Activated CD8-positive, alpha-beta memory T cell treated with anti-CD3 and anti-CD28 coated beads, Interleukin-2, amount 10 ng/mL, durations not matched to agents 7 days and 5 days (primary cell): ENCODE measurements around the gene SERPINB10. TPM values are rescaled to one million over a fixed set of nuclear protein-coding genes. Genes with fewer than 3 reads are reported as not detected.

Source experiments
- ATAC-seq: fragments of 150-1000 bp; cut with Tn5 transposase; one replicate; pipeline ENCODE4 v1.10.0; 2021; ENCODE audit warnings: moderate library complexity
- CTCF ChIA-PET: fragments of 350-600 bp; sonication (Branson Sonifier 250); formaldehyde crosslinking; loops from one replicate; lab custom pipeline; 2021; ENCODE audit warnings: antibody characterized with exemption; lab: Charles Lee
- DNase-seq: peaks from one replicate; pipeline ENCODE4 v3.0.0-alpha.2; 2020
- H3K27ac Mint-ChIP-seq: one replicate; pipeline ENCODE4 v1.8.0; 2021; ENCODE audit warnings: mild to moderate bottlenecking, mixed read lengths
- H3K27me3 Mint-ChIP-seq: one replicate; pipeline ENCODE4 v1.8.0; 2021; ENCODE audit warnings: mixed read lengths
- H3K36me3 Mint-ChIP-seq: one replicate; pipeline ENCODE4 v1.8.0; 2021; ENCODE audit warnings: mild to moderate bottlenecking, mixed read lengths
- H3K4me1 Mint-ChIP-seq: one replicate; pipeline ENCODE4 v1.8.0; 2021; ENCODE audit warnings: mixed read lengths
- H3K4me3 Mint-ChIP-seq: one replicate; pipeline ENCODE4 v1.8.0; 2021; ENCODE audit warnings: mild to moderate bottlenecking, moderate library complexity, mixed read lengths
- H3K9me3 Mint-ChIP-seq: one replicate; pipeline ENCODE4 v1.8.0; 2022; ENCODE audit warnings: low read depth, mixed read lengths
- total RNA-seq, 2 experiments: library from RNA; stranded (reverse); gene quantifications; one replicate each; pipeline ENCODE4 v1.2.3, GENCODE V29; 2021

SERPINB10 gene
- under 1 TPM in 1 of 2 experiments, not detected in 1; 0.14 TPM for total RNA-seq

- H3K4me3 Mint-ChIP-seq = no peak within 1 kb of the TSS
- H3K9me3 Mint-ChIP-seq = no peaks in the 10 kb centered on the region
- H3K4me1 Mint-ChIP-seq = no peaks in the 10 kb centered on the region
- H3K27ac Mint-ChIP-seq = no peak within 1 kb of the TSS
- H3K27me3 Mint-ChIP-seq = peaks cover 18% of the 10 kb centered on the region
- ATAC-seq (no peak), DNase-seq (no peak)
- no peaks in the 10 kb centered on the region for H3K36me3 Mint-ChIP-seq
- CTCF ChIA-PET = no interaction called here
Measured at GRCh38 chr18:63907664-63908063, at the start of gene SERPINB10. Gene SERPINB10, plus strand, starts transcription at chr18:63907958. Its CDS starts 7,553 bp downstream, at chr18:63915511.

GRCh38 chr18:63858456-63858855 lies 49.3 kb upstream of the SERPINB10 start:
- CTCF ChIA-PET = interaction anchor here (0.8 kb wide), 1 partner anchor 331 kb away, joined by 3 read pairs; no protein-coding TSS in a partner anchor
- no peak for ATAC-seq

GRCh38 chr18:63859781-63860475 lies 47.8 kb upstream of the SERPINB10 start:
- Mint-ChIP-seq H3K4me3 (no peak overlapping the region), H3K27me3 (peaks cover 6% of the 10 kb centered on the region), H3K4me1 (no peaks in the 10 kb centered on the region), H3K27ac (no peak overlapping the region), H3K9me3 (no peaks in the 10 kb centered on the region), H3K36me3 (no peaks in the 10 kb centered on the region)
- DNase-seq (no peak), ATAC-seq (no peak)
- CTCF ChIA-PET = interaction anchor here (0.6 kb wide), 1 partner anchor 38 kb away, joined by 3 read pairs; no protein-coding TSS in a partner anchor

More at GRCh38 chr18:63858456-63858855, 49.3 kb upstream of the SERPINB10 start:
- Mint-ChIP-seq H3K9me3 (no peaks in the 10 kb centered on the region), H3K4me1 (no peaks in the 10 kb centered on the region), H3K36me3 (no peaks in the 10 kb centered on the region), H3K27me3 (peaks cover 6% of the 10 kb centered on the region), H3K4me3 (no peak overlapping the region), H3K27ac (no peak overlapping the region)
- DNase-seq = no peak

- Mint-ChIP-seq H3K36me3 (no peaks in the 10 kb centered on the region), H3K27ac (no peak overlapping the region), H3K4me3 (no peak overlapping the region), H3K27me3 (peaks cover 6% of the 10 kb centered on the region), H3K4me1 (no peaks in the 10 kb centered on the region), H3K9me3 (no peaks in the 10 kb centered on the region)
- ATAC-seq (no peak), DNase-seq (no peak)
- CTCF ChIA-PET = no interaction called here
Measured at GRCh38 chr18:63860531-63860930, 47.2 kb upstream of the SERPINB10 start.

GRCh38 chr18:63867368-63868125 lies 40.2 kb upstream of the SERPINB10 start:
- H3K27me3 Mint-ChIP-seq = peaks cover 7% of the 10 kb centered on the region
- no peak overlapping the region for H3K4me3 Mint-ChIP-seq
- H3K36me3 Mint-ChIP-seq = no peaks in the 10 kb centered on the region
- CTCF ChIA-PET = interaction anchor here (1.3 kb wide), 1 partner anchor 68 kb away, joined by 4 read pairs; no protein-coding TSS in a partner anchor
- H3K27ac Mint-ChIP-seq = no peak overlapping the region
- ATAC-seq (no peak), DNase-seq (no peak)
- H3K4me1 Mint-ChIP-seq = no peaks in the 10 kb centered on the region
- H3K9me3 Mint-ChIP-seq = no peaks in the 10 kb centered on the region

GRCh38 chr18:63868546-63868945 lies 39.2 kb upstream of the SERPINB10 start:
- Mint-ChIP-seq H3K4me1 (no peaks in the 10 kb centered on the region), H3K9me3 (no peaks in the 10 kb centered on the region), H3K36me3 (no peaks in the 10 kb centered on the region), H3K4me3 (no peak overlapping the region), H3K27me3 (peaks cover 7% of the 10 kb centered on the region), H3K27ac (no peak overlapping the region)
- ATAC-seq = no peak
- CTCF ChIA-PET = no interaction called here
- DNase-seq = no peak

GRCh38 chr18:63869374-63869773 lies 38.4 kb upstream of the SERPINB10 start:
- Mint-ChIP-seq H3K4me1 (no peaks in the 10 kb centered on the region), H3K36me3 (no peaks in the 10 kb centered on the region), H3K4me3 (no peak overlapping the region), H3K27me3 (peaks cover 7% of the 10 kb centered on the region), H3K27ac (no peak overlapping the region), H3K9me3 (no peaks in the 10 kb centered on the region)
- ATAC-seq (no peak), DNase-seq (no peak)
- CTCF ChIA-PET = no interaction called here

GRCh38 chr18:63869851-63870250 lies 37.9 kb upstream of the SERPINB10 start:
- no peak overlapping the region for H3K4me3 Mint-ChIP-seq

GRCh38 chr18:63871836-63872235 lies 35.9 kb upstream of the SERPINB10 start:
- Mint-ChIP-seq H3K36me3 (no peaks in the 10 kb centered on the region), H3K27ac (no peak overlapping the region), H3K9me3 (no peaks in the 10 kb centered on the region), H3K27me3 (peaks cover 7% of the 10 kb centered on the region), H3K4me3 (no peak overlapping the region), H3K4me1 (no peaks in the 10 kb centered on the region)
- ATAC-seq (no peak), DNase-seq (no peak)
- CTCF ChIA-PET = no interaction called here

More at GRCh38 chr18:63869851-63870250, 37.9 kb upstream of the SERPINB10 start:
- H3K9me3 Mint-ChIP-seq = no peaks in the 10 kb centered on the region
- peaks cover 7% of the 10 kb centered on the region for H3K27me3 Mint-ChIP-seq
- CTCF ChIA-PET = no interaction called here
- H3K27ac Mint-ChIP-seq = no peak overlapping the region
- no peaks in the 10 kb centered on the region for H3K36me3 Mint-ChIP-seq
- no peak for DNase-seq
- no peaks in the 10 kb centered on the region for H3K4me1 Mint-ChIP-seq
- ATAC-seq = no peak

GRCh38 chr18:63872586-63872985 lies 35.2 kb upstream of the SERPINB10 start:
- Mint-ChIP-seq H3K27me3 (peaks cover 7% of the 10 kb centered on the region), H3K4me3 (no peak overlapping the region), H3K36me3 (no peaks in the 10 kb centered on the region), H3K27ac (no peak overlapping the region), H3K4me1 (no peaks in the 10 kb centered on the region), H3K9me3 (no peaks in the 10 kb centered on the region)
- no peak for ATAC-seq
- CTCF ChIA-PET = no interaction called here
- no peak for DNase-seq

GRCh38 chr18:63878343-63878742 lies 29.4 kb upstream of the SERPINB10 start:
- DNase-seq (no peak), ATAC-seq (no peak)
- Mint-ChIP-seq H3K27me3 (peaks cover 11% of the 10 kb centered on the region), H3K27ac (no peak overlapping the region), H3K36me3 (no peaks in the 10 kb centered on the region), H3K9me3 (no peaks in the 10 kb centered on the region), H3K4me1 (no peaks in the 10 kb centered on the region), H3K4me3 (no peak overlapping the region)
- CTCF ChIA-PET = no interaction called here

- no peak for ATAC-seq
- Mint-ChIP-seq H3K27ac (no peak overlapping the region), H3K9me3 (no peaks in the 10 kb centered on the region), H3K36me3 (no peaks in the 10 kb centered on the region), H3K4me1 (no peaks in the 10 kb centered on the region), H3K4me3 (no peak overlapping the region), H3K27me3 (peaks cover 11% of the 10 kb centered on the region)
- no peak for DNase-seq
- CTCF ChIA-PET = no interaction called here
Measured at GRCh38 chr18:63878925-63879324, 28.8 kb upstream of the SERPINB10 start.

GRCh38 chr18:63879709-63880108 lies 28.0 kb upstream of the SERPINB10 start:
- Mint-ChIP-seq H3K27me3 (peaks cover 15% of the 10 kb centered on the region), H3K4me3 (no peak overlapping the region), H3K9me3 (no peaks in the 10 kb centered on the region), H3K36me3 (no peaks in the 10 kb centered on the region), H3K27ac (no peak overlapping the region), H3K4me1 (no peaks in the 10 kb centered on the region)
- ATAC-seq (no peak), DNase-seq (no peak)
- CTCF ChIA-PET = no interaction called here

GRCh38 chr18:63881851-63882250 lies 25.9 kb upstream of the SERPINB10 start:
- Mint-ChIP-seq H3K36me3 (no peaks in the 10 kb centered on the region), H3K27ac (no peak overlapping the region), H3K27me3 (peaks cover 18% of the 10 kb centered on the region), H3K4me1 (no peaks in the 10 kb centered on the region), H3K9me3 (no peaks in the 10 kb centered on the region), H3K4me3 (no peak overlapping the region)
- DNase-seq (no peak), ATAC-seq (no peak)
- CTCF ChIA-PET = no interaction called here
